Coronary artery (tissue), 2 donors: ENCODE measurements around the gene CARHSP1.
A peak's percentile ranks its signal among the peaks of the same experiment; 100 is the strongest.

Experiments used
- DNase-seq: peaks from one replicate; pipeline ENCODE4 v3.0.0-alpha.2; 2017; ENCODE audit warnings: low spot score
- H3K27ac ChIP-seq, 2 donors: fragments of 200-600 bp; sonication (generic); one replicate each; pipeline ENCODE4 v1.5.1; 2016 to 2019
- H3K4me3 ChIP-seq: fragments of 200-600 bp; sonication (generic); 2 replicates; pipeline ENCODE4 v1.5.1; 2016; ENCODE audit warnings: mild to moderate bottlenecking, moderate library complexity
- TF ChIP-seq, protein P1 (sequence below): fragments of 200-600 bp; sonication (generic); IDR thresholded peaks from one replicate; pipeline ENCODE4 v1.5.1; 2019; ENCODE audit warnings: antibody characterized with exemption

Gene CARHSP1

DNA sequence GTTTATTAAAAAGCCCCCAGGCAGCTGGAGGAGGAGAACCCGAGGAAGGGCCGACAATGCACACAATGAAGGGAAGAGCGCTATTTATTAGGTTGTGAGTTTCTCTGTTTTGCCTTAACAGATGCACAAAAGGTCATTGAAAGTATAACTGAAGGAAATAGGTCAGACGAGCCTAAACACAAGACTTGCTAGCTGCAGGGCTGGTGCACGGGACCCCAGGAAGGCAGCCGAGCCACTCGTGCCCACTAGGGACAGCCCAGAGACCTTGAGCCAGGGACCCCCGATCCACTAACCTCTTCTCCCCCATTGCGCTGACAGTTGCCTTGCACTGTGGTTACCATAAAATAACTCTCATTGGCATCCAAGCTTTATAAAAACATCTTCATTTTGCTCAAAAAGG lies 24.6 kb upstream of the CARHSP1 start:
- Histone ChIP-seq H3K4me3 (no peak overlapping the region), H3K27ac (no peak overlapping the region)
- DNase-seq, result no peak
- TF ChIP-seq, protein P1, sequence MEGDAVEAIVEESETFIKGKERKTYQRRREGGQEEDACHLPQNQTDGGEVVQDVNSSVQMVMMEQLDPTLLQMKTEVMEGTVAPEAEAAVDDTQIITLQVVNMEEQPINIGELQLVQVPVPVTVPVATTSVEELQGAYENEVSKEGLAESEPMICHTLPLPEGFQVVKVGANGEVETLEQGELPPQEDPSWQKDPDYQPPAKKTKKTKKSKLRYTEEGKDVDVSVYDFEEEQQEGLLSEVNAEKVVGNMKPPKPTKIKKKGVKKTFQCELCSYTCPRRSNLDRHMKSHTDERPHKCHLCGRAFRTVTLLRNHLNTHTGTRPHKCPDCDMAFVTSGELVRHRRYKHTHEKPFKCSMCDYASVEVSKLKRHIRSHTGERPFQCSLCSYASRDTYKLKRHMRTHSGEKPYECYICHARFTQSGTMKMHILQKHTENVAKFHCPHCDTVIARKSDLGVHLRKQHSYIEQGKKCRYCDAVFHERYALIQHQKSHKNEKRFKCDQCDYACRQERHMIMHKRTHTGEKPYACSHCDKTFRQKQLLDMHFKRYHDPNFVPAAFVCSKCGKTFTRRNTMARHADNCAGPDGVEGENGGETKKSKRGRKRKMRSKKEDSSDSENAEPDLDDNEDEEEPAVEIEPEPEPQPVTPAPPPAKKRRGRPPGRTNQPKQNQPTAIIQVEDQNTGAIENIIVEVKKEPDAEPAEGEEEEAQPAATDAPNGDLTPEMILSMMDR, result no peak

DNA sequence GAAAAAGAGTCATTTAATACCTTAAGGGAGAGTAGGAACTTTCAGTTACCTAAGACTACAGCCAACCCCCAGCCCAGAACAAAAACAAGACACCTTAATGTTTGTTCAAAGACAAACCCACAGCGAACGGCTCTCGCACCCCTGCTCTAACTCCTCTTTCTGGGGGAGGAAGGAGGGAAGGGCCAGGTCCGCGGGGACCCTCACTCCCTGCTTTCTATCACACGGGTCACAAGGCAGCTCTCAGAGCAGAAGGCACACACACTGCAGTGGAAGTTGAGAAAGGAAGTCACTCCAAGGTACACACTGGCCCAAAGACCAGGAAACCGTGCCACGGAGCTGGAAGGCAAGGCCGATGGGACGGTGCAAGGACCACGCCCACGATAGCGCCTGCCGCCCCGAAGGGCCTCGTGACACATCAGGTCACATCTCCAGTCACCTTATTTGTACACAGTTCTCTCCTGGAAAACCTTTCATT lies 23.3 kb upstream of the CARHSP1 start:
- peak overlapping the region in 1 of 2 donors; percentile 0 for H3K27ac ChIP-seq
- TF ChIP-seq, protein P1, result no peak
- no peak overlapping the region for H3K4me3 ChIP-seq
- no peak for DNase-seq

DNA sequence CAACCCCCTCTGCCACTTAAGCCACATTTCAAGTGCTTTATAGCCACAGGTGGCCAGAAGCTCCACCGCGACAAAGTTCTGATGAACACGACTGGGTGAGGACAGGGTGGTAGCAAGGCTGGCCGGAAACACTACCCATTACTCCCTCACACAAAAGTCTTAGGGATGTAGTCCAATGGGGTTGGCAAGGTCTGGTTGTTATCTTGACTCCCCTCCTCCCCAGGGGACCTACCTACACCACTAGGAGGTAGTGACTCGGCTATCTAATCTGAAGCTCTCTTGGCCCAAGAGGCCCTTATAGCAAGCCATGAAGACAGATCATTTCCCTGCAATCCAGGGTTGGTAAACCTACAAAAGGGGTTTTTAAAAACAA lies 21.7 kb upstream of the CARHSP1 start:
- DNase-seq, result no peak
- H3K27ac ChIP-seq, result no peak overlapping the region
- no peak overlapping the region for H3K4me3 ChIP-seq
- TF ChIP-seq, protein P1, result no peak

DNA sequence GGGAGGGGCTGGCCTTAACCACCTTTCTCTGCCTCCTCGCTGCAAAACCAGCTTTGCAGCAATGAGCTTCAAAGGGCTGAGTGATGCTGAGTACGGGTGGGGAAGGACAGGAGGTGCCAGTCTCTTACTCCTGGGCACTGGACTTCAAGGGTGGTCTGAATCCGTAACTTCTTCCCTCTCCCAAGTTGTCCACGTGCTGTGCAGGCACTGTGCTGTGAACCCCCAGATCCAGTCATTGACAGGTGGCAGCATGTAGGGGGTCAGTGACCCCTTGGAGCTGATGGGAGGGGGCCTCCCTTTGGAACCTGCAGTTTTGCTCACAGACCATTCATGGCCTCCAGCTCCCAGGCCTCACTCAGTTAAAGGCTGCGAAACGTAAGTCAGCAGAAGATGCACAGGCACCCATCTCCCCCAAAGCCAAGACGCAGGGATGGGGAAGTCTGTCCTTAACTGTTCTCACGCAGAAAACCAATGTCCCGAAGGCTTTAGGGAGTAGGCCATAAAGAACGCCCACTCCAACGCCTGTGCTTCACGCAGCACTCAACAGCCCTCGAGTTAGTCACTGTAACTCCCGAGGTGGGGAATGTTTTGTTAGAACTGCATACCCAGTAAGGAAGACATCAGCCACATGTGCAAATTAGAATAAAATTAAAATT lies 21.2 kb upstream of the CARHSP1 start:
- no peak overlapping the region for H3K27ac ChIP-seq
- TF ChIP-seq, protein P1, result no peak
- DNase-seq, result no peak
- no peak overlapping the region for H3K4me3 ChIP-seq

DNA sequence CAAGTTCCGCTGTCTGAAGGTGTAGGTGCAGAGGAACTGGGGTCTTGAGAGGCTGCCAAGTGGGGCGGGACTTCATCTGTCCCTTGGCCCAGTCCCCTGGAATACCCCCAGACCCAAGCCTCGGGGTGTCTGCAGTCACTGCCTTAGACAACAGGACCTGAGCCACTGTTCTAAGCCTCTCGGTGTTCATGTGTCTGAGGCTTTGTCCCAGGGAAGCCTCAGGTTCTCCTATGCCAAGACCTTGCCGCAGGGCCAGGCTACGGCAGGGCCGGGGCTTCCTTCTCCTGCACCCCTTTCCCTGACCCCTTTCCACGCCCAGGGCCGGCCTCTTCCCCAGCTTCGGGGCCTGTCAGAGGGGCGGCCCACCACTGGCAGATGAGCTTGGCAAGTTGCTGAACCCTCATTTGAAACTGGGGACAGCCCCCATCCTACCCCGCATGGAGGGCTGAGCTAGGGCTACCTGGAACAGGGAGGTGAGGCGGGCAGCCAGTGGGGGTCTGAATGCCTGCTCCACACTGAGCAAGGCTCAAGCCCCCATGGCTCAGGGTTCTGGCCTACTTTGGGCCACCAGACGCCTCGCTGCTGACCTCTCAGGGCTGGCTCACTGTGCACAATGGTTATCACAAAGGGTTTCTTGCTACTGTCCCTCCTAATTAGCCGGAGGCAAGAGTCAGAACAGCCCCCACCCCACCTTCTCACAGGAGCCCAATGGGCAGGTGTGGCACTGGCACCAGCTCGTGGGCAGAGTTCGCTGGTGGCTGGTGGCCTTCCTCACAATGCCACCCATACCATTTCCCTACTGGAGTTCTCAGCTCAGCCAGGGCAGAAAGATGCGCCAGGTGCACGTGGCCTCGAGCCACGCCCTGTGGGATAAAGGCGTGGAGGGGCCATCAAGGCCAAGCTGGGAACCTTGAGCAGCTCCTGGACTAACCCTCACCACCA lies 20.4 kb upstream of the CARHSP1 start:
- no peak for DNase-seq
- TF ChIP-seq, protein P1, result no peak
- Histone ChIP-seq H3K4me3 (no peak overlapping the region), H3K27ac (no peak overlapping the region)

DNA sequence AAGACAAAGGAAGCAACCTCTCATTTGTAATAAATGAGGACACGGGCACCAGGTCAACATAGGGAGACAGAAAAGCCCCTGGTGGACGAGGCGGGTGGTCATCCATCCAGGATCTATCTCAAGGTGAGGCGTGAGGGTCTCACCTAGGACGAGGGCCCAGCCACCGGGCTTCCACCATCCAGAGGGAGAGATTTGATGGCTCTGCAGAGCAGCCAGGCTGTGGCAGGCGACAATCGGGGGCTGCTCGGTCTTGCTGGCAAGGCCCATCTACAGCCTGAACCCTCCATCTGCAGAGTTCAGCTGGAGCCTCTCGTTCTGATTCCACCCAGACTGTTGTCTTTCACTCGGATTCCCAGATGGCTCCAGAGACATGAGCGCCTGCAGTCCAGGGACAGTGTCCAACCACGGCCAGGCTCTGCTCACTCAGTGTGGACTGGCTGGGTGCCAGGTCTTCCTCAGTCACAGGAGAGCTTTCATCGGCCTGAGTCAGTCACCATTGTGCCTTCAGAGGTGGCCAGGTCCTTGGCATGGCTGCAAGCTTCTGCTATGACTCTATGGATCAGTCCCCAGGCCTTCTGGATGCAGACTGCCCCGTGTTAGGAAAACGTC lies 19.2 kb upstream of the CARHSP1 start:
- H3K27ac ChIP-seq, result no peak overlapping the region
- TF ChIP-seq, protein P1, result no peak
- H3K4me3 ChIP-seq, result no peak overlapping the region
- DNase-seq, result no peak
